GM23248 (cell line): ENCODE measurements around the gene SLC7A8.

Source experiments
- EZH2 ChIP-seq: fragments of 200-600 bp; sonication (generic); IDR thresholded peaks from 2 replicates; pipeline ENCODE4 v1.6.1; 2018; ENCODE audit warnings: antibody characterized with exemption, mild to moderate bottlenecking; ENCODE audit not compliant: insufficient read depth, poor library complexity, severe bottlenecking
- EZH2phosphoT487 ChIP-seq: fragments of 200-600 bp; sonication (generic); IDR thresholded peaks from 2 replicates; pipeline ENCODE4 v1.6.1; 2018; ENCODE audit warnings: antibody characterized with exemption, moderate library complexity, mild to moderate bottlenecking, low read depth; ENCODE audit not compliant: insufficient read depth

DNA sequence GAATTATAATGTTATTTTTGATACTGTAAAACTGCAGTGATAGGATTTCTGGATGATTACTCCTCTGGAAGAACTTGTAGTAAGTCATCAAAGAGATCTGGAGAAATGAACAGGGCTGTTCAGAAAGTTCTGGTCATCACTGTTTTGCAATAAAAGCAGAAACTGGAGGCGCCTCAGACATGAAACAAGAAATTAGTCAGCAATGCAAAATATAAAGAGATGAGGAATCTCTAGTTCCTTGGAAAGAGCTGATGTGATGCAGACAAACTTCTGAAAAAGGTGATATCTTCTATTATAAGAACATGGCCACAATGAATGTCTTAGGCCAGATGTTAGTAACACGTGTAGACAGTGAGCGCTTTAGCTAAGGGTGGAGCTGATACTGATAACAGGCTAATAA lies 98.0 kb downstream of the SLC7A8 start:
- TF ChIP-seq EZH2, result no peak
- no peak for TF ChIP-seq EZH2phosphoT487
